Astrocyte of the spinal cord (primary cell): ENCODE measurements around the gene CEMIP2.

Source experiments
- DNase-seq: peaks from one replicate; pipeline ENCODE4 v3.0.0; 2011; ENCODE audit warnings: low read depth, low spot score
- H3K4me3 ChIP-seq: 2 replicates; pipeline ENCODE4 v1.5.1; 2011; ENCODE audit warnings: low read depth, mild to moderate bottlenecking, low read length, moderate library complexity
- in situ Hi-C: cut with HindIII; loops from 2 replicates; pipeline ENCODE4 v1.10.0; 2017; ENCODE audit warnings: low sequenced_read_pairs
- TF ChIP-seq, protein P1 (sequence below): IDR thresholded peaks from 2 replicates; pipeline ENCODE4 v1.5.1; 2012; ENCODE audit warnings: low read depth, mild to moderate bottlenecking, low read length, inconsistent platforms

Gene CEMIP2

GRCh38 chr9:71772726-71773125 is 4.4 kb upstream of the CEMIP2 start:
- in situ Hi-C loops: no loop called here
- TF ChIP-seq, protein P1, sequence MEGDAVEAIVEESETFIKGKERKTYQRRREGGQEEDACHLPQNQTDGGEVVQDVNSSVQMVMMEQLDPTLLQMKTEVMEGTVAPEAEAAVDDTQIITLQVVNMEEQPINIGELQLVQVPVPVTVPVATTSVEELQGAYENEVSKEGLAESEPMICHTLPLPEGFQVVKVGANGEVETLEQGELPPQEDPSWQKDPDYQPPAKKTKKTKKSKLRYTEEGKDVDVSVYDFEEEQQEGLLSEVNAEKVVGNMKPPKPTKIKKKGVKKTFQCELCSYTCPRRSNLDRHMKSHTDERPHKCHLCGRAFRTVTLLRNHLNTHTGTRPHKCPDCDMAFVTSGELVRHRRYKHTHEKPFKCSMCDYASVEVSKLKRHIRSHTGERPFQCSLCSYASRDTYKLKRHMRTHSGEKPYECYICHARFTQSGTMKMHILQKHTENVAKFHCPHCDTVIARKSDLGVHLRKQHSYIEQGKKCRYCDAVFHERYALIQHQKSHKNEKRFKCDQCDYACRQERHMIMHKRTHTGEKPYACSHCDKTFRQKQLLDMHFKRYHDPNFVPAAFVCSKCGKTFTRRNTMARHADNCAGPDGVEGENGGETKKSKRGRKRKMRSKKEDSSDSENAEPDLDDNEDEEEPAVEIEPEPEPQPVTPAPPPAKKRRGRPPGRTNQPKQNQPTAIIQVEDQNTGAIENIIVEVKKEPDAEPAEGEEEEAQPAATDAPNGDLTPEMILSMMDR: no peak
- no peak overlapping the region for H3K4me3 ChIP-seq

GRCh38 chr9:71770170-71770569 is 1.9 kb upstream of the CEMIP2 start:
- no peak overlapping the region for H3K4me3 ChIP-seq
- in situ Hi-C loops: no loop called here
- TF ChIP-seq, protein P1: no peak
- no peak for DNase-seq

More at GRCh38 chr9:71772726-71773125, 4.4 kb upstream of the CEMIP2 start:
- no peak for DNase-seq

DNA sequence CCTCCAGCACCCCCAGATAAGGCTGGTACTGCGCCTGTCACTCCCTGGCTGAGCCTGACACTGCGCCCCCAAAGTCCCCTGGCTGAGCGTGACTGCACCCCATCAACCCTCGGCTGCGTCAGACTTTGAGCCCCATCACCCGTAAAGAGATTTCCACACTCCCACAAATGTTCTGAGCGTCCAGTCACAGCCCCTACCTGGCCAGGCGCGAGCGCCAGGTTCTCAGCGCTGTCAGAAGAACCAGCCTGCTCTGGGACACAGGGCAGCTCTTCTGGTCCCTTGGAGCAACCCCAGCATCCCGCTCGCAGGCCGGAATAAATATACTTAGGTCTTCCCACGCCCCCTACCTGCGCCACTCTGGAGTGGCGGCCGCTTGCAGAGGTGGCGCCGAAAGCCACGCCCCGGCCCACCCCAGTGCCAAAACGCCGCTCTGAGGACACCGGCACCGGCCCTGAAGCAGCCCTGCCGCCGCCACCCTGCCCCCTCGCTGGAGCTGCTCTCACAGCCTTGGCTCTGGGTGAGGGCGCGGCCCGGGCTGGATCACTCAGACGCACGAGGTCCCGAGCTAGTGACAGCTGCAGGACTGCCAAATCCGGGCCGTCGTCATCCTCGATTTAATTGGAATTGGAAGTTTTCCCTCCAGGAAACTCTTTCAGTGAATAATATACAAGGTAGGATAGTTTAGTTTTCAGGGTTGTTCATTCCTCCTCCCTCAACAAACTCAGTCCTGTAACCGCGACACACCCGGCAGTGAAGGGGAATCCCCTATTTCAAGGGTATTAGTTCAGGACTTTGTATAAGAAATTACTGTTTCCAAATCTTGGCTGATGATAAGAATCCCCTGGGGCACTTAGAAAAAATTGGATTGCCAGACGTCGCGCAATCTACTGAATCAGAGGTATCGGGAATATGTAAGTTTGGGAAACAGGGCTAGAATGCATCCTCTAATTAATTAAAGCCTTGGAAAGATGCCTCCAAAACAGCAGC is 1.2 kb upstream of the CEMIP2 start:
- TF ChIP-seq, protein P1: no peak
- peak overlapping the region; percentile 55 for H3K4me3 ChIP-seq
- peak; percentile 35 for DNase-seq
- in situ Hi-C loops: no loop called here

- no peak for DNase-seq
- TF ChIP-seq, protein P1: no peak
- H3K4me3 ChIP-seq: peak overlapping the region; percentile 92
- in situ Hi-C loops: no loop called here
These were observed 464 bp downstream of the CEMIP2 start for GRCh38 chr9:71767776-71768321.

GRCh38 chr9:71767163-71767775 is 1.0 kb downstream of the CEMIP2 start:
- in situ Hi-C loops: no loop called here
- peak overlapping the region; percentile 92 for H3K4me3 ChIP-seq
- DNase-seq: no peak
- TF ChIP-seq, protein P1: no peak

GRCh38 chr9:71766663-71767062 is 1.6 kb downstream of the CEMIP2 start:
- in situ Hi-C loops: no loop called here
- peak overlapping the region; percentile 92 for H3K4me3 ChIP-seq
- no peak for DNase-seq
- TF ChIP-seq, protein P1: no peak
